BJ (cell line): ENCODE results near the gene AKAIN1. TPM values are rescaled to one million over a fixed set of nuclear protein-coding genes. Genes with fewer than 3 reads are reported as not detected.

Experiments
- CTCF ChIA-PET: fragments of 350-600 bp; formaldehyde crosslinking; extraction: SDS; loops from one replicate; lab custom pipeline; 2021; ENCODE audit warnings: antibody characterized with exemption, inconsistent platforms; lab: Yijun Ruan, JAX
- POLR2A ChIA-PET: fragments of 300-600 bp; sonication (Branson Sonifier 250); formaldehyde crosslinking; extraction: SDS; loops from one replicate; lab custom pipeline; 2021; ENCODE audit warnings: antibody characterized with exemption; lab: Charles Lee
- DNase-seq: peaks from one replicate; pipeline ENCODE4 v3.0.0-alpha.2; 2011; ENCODE audit warnings: low read depth
- H3K27me3 ChIP-seq: 2 replicates; pipeline ENCODE4 v1.6.0; 2011; ENCODE audit warnings: low read length; ENCODE audit not compliant: control insufficient read depth, insufficient read depth
- H3K36me3 ChIP-seq: 2 replicates; pipeline ENCODE4 v1.5.1; 2011; ENCODE audit warnings: low read length; ENCODE audit not compliant: control insufficient read depth, insufficient read depth
- H3K4me3 ChIP-seq: 2 replicates; pipeline ENCODE4 v1.5.1; 2011; ENCODE audit warnings: low read depth, mild to moderate bottlenecking, control low read depth, low read length
- CTCF ChIP-seq: IDR thresholded peaks from 2 replicates; pipeline ENCODE4 v1.5.1; 2011; ENCODE audit warnings: low read depth, mild to moderate bottlenecking, control low read depth, inconsistent platforms, low read length, moderate library complexity; ENCODE audit not compliant: insufficient read depth
- polyA plus RNA-seq: library from polyadenylated mRNA; depleted of rRNA; stranded (reverse); fragments of >200 nt; gene quantifications from 2 replicates; pipeline ENCODE4 v1.2.3, GENCODE V29; 2011

The AKAIN1 gene
- polyA plus RNA-seq, 1 experiment, result not detected

GRCh38 chr18:5144629-5145028 is 52.4 kb downstream of the AKAIN1 start:
- Histone ChIP-seq H3K27me3 (no peaks in the 10 kb centered on the region), H3K36me3 (no peaks in the 10 kb centered on the region), H3K4me3 (no peak overlapping the region)
- no peak for DNase-seq
- TF ChIP-seq CTCF, result no peak
- ChIA-PET POLR2A (no interaction called here), CTCF (no interaction called here)

- CTCF ChIA-PET, result no interaction called here
- no peak for TF ChIP-seq CTCF
- DNase-seq, result no peak
- no peaks in the 10 kb centered on the region for H3K27me3 ChIP-seq
- no peak overlapping the region for H3K4me3 ChIP-seq
- POLR2A ChIA-PET, result no interaction called here
- no peaks in the 10 kb centered on the region for H3K36me3 ChIP-seq
Measured at GRCh38 chr18:5142859-5143258, 54.2 kb downstream of the AKAIN1 start.

- POLR2A ChIA-PET, result no interaction called here
- DNase-seq, result no peak
- TF ChIP-seq CTCF, result no peak
- CTCF ChIA-PET, result no interaction called here
- H3K27me3 ChIP-seq, result no peaks in the 10 kb centered on the region
- H3K36me3 ChIP-seq, result no peaks in the 10 kb centered on the region
- no peak overlapping the region for H3K4me3 ChIP-seq
Measured at GRCh38 chr18:5142131-5142530, 54.9 kb downstream of the AKAIN1 start.

GRCh38 chr18:5137261-5137660 is 59.8 kb downstream of the AKAIN1 start:
- ChIA-PET POLR2A (no interaction called here), CTCF (no interaction called here)
- Histone ChIP-seq H3K27me3 (no peaks in the 10 kb centered on the region), H3K36me3 (no peaks in the 10 kb centered on the region), H3K4me3 (no peak overlapping the region)
- no peak for TF ChIP-seq CTCF
- no peak for DNase-seq

GRCh38 chr18:5132987-5133386 is 64.1 kb downstream of the AKAIN1 start:
- TF ChIP-seq CTCF, result no peak
- Histone ChIP-seq H3K4me3 (no peak overlapping the region), H3K36me3 (no peaks in the 10 kb centered on the region), H3K27me3 (no peaks in the 10 kb centered on the region)
- ChIA-PET CTCF (no interaction called here), POLR2A (no interaction called here)
- DNase-seq, result no peak
